Measurements from ENCODE around the gene EIF2D. TPM values are rescaled to one million over a fixed set of nuclear protein-coding genes. Genes with fewer than 3 reads are reported as not detected.

The EIF2D gene
- total and polyA plus RNA-seq, 2 of the 8 experiments (the other 6 are each of a cell fraction or from before 2014, with no cell fraction given) = 36.1 to 37.1 TPM

DNA sequence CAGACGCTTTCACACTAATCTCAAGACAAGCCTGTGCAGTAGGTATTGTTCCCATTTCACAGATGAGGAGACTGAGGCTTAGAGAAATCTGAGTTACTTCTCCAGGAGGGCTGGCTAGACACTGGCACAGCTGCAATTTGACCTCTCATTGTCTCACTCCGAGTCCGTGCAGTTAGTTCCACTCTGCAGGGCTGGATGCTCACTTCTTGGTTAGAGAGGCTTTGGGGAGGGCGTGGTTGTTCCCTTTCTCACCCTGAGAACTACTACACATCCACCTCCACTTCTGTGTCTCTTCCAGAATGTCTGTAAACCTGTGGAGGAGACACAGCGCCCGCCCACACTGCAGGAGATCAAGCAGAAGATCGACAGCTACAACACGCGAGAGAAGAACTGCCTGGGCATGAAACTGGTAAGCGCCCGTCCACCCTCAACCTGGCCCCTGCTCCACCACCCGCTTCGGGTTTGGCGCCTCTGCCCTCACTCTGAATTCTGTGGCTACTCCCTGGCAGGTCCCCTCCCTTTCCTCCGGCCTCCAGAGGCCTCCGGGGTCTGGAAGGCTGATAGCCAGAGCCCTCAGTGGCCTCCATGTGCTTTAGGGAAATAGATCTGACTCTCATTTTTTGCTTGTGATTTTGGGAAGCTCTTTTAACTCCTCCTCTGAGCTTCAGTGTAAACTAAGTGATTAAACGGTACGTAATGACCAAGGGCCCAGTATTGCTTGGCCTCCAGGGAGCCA is 29.1 kb downstream of the EIF2D start:
- H3K4me1 ChIP-seq (replicated peaks in 1 of 4; ENCODE audit: control insufficient read depth in 3 of 4, insufficient read depth in 4 of 4, low read length in 3 of 4) = no peaks in the 10 kb centered on the region
- H3K4me3 ChIP-seq (ENCODE audit: extremely low read depth in 1 of 4, insufficient read depth in 2 of 4, low read depth in 3 of 4, low read length in 4 of 4) = no peak overlapping the region
- FAIRE-seq (no peak), DNase-seq (ENCODE audit: low read depth in 1 of 2, low spot score in 2 of 2) (no peak)
- no peaks in the 10 kb centered on the region for H3K27me3 ChIP-seq (replicated peaks in 1 of 4; ENCODE audit: control insufficient read depth in 3 of 4, extremely low read depth in 1 of 4, insufficient read depth in 3 of 4, low read length in 3 of 4)
- H3K9ac ChIP-seq (replicated peaks in 1 of 4; ENCODE audit: extremely low read depth in 1 of 4, low read depth in 3 of 4, low read length in 3 of 4) = no peak overlapping the region
- no peak overlapping the region for H3K56ac ChIP-seq (replicated peaks; ENCODE audit: insufficient read length, low read depth, low read length)
- POLR2A ChIA-PET (ENCODE audit: partially characterized antibody) = interaction anchor here (0.7 to 1.4 kb wide), 7 partner anchors 10 to 101 kb away, joined by 3 to 4 read pairs (median 3); partner anchors contain the start of gene RASSF5
- H4K20me1 ChIP-seq (replicated peaks in 1 of 2; ENCODE audit: control insufficient read depth in 1 of 2, insufficient read depth in 2 of 2, low read length in 2 of 2) = no peaks in the 10 kb centered on the region
- no peak overlapping the region for H2BK20ac ChIP-seq (ENCODE audit: low read length)
- no peak overlapping the region for H3K4ac ChIP-seq (replicated peaks; ENCODE audit: insufficient read length, low read depth, low read length)
- no peak overlapping the region for H4K8ac ChIP-seq (ENCODE audit: extremely low read depth, insufficient read depth, low read length)
- H2BK5ac ChIP-seq (ENCODE audit: low read depth, low read length) = no peak overlapping the region
- no peak overlapping the region for H2BK15ac ChIP-seq (ENCODE audit: low read length)
- H3K9me3 ChIP-seq (ENCODE audit: insufficient read depth in 2 of 2, low read depth in 1 of 2, low read length in 1 of 2) = no peaks in the 10 kb centered on the region
- H3K27ac ChIP-seq (ENCODE audit: low read depth, low read length) = no peak overlapping the region
- 76% methylated on average over 18 of the region's 18 CpGs; no CpG with 5 or more reads in 1 of the 2 experiments for WGBS, 2 experiments (ENCODE audit: extremely low coverage in 1 of 2, insufficient coverage in 1 of 2, insufficient read length in 1 of 2, insufficient replicate concordance in 2 of 2, low coverage in 1 of 2, low lambda C conversion rate in 2 of 2, missing lambda C conversion rate in 1 of 2)
- H3K23ac ChIP-seq (ENCODE audit: insufficient read length) = no peak overlapping the region
- no peak overlapping the region for H4K5ac ChIP-seq (ENCODE audit: insufficient read length, low read depth, low read length)
- H3K18ac ChIP-seq (ENCODE audit: extremely low read depth, low read length) = no peak overlapping the region; the same call in 1 of the 2 replicates
- H2AFZ ChIP-seq (ENCODE audit: low read length) = no peak overlapping the region
- no peak overlapping the region for H2AK5ac ChIP-seq (ENCODE audit: low read depth, low read length)
- TF ChIP-seq EGR1 (IDR thresholded peaks at IDR 0.05; ENCODE audit: borderline replicate concordance, low read depth, low read length) (no peak), KDM1A (IDR thresholded peaks at IDR 0.05; ENCODE audit: borderline replicate concordance, low read length) (peak; percentile 92), TAF7 (optimal IDR thresholded peaks at IDR 0.05; ENCODE audit: borderline replicate concordance, low read depth, low read length) (no peak), CHD1 (IDR thresholded peaks at IDR 0.05; ENCODE audit: low read depth, low read length) (no peak), HDAC2 (IDR thresholded peaks at IDR 0.05; ENCODE audit: borderline replicate concordance in 1 of 2, low read depth in 2 of 2, low read length in 2 of 2) (0 out of 4 replicates have a peak, but pooled peaks of 1 of the 2 experiments have one; percentile 28), BCL11A (IDR thresholded peaks at IDR 0.05; ENCODE audit: low read depth in 2 of 2, low read length in 2 of 2) (no peak), CBX5 (IDR thresholded peaks at IDR 0.05; ENCODE audit: low read depth, low read length) (no peak)
- no peak overlapping the region for H2BK120ac ChIP-seq (replicated peaks; ENCODE audit: low read depth, low read length)
- no peaks in the 10 kb centered on the region for H3K23me2 ChIP-seq (ENCODE audit: low read depth, low read length)
- H3K14ac ChIP-seq (ENCODE audit: insufficient read length) = no peak overlapping the region
- no peak overlapping the region for H4K91ac ChIP-seq (replicated peaks; ENCODE audit: insufficient read length, low read length)
- no peak overlapping the region for H3K4me2 ChIP-seq (ENCODE audit: insufficient read depth in 1 of 2, low read depth in 2 of 2, low read length in 2 of 2)
- no peaks in the 10 kb centered on the region for H3K79me1 ChIP-seq (ENCODE audit: low read depth, low read length)
- H3K79me2 ChIP-seq (ENCODE audit: control insufficient read depth in 1 of 2, insufficient read depth in 2 of 2, low read length in 2 of 2) = no peaks in the 10 kb centered on the region
- H3K36me3 ChIP-seq (ENCODE audit: control insufficient read depth in 2 of 4, insufficient read depth in 4 of 4, low read length in 3 of 4) = no peaks in the 10 kb centered on the region; a peak in 1 of 8 replicates
- no peak overlapping the region for H2BK12ac ChIP-seq (ENCODE audit: low read depth, low read length)
- CTCF ChIA-PET (ENCODE audit: partially characterized antibody) = interaction anchor here (0.8 to 16.9 kb wide), 37 partner anchors 8 to 222 kb away, joined by 3 to 298 read pairs (median 9); partner anchors contain the start of gene RASSF5

Data from H1 (cell line).